Measurements from ENCODE around the gene CTNNA1. TPM values are rescaled to one million over a fixed set of nuclear protein-coding genes. Genes with fewer than 3 reads are reported as not detected.

The CTNNA1 gene
- total RNA-seq, 1 donor, result 327 TPM

DNA sequence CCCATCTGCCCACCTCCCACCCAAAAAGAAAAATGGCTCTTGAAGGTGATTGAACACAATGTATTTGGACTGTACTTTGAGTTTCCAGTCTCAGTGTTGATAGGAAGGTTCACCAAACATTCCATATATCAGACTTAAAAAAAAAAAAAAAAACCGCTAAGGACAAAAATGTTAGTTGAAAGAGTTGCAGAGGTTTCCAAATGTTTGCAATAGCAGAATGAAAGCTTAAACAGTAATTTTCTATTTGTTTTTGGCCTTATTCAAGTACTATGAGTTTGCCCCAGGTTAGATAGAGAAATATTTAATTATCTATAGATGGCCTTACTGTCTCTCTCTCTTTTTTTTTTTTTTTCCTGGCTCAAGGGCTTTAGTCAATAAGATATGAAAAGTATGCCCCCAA, 115.8 kb downstream of the CTNNA1 start:
- no peak overlapping the region for H3K4me3 ChIP-seq (ENCODE audit: low read depth, low read length)
- TF ChIP-seq, protein P1, sequence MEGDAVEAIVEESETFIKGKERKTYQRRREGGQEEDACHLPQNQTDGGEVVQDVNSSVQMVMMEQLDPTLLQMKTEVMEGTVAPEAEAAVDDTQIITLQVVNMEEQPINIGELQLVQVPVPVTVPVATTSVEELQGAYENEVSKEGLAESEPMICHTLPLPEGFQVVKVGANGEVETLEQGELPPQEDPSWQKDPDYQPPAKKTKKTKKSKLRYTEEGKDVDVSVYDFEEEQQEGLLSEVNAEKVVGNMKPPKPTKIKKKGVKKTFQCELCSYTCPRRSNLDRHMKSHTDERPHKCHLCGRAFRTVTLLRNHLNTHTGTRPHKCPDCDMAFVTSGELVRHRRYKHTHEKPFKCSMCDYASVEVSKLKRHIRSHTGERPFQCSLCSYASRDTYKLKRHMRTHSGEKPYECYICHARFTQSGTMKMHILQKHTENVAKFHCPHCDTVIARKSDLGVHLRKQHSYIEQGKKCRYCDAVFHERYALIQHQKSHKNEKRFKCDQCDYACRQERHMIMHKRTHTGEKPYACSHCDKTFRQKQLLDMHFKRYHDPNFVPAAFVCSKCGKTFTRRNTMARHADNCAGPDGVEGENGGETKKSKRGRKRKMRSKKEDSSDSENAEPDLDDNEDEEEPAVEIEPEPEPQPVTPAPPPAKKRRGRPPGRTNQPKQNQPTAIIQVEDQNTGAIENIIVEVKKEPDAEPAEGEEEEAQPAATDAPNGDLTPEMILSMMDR (IDR thresholded peaks at IDR 0.05; ENCODE audit: insufficient read depth, low read length), result no peak
- no peak for DNase-seq (ENCODE audit: low read depth)

DNA sequence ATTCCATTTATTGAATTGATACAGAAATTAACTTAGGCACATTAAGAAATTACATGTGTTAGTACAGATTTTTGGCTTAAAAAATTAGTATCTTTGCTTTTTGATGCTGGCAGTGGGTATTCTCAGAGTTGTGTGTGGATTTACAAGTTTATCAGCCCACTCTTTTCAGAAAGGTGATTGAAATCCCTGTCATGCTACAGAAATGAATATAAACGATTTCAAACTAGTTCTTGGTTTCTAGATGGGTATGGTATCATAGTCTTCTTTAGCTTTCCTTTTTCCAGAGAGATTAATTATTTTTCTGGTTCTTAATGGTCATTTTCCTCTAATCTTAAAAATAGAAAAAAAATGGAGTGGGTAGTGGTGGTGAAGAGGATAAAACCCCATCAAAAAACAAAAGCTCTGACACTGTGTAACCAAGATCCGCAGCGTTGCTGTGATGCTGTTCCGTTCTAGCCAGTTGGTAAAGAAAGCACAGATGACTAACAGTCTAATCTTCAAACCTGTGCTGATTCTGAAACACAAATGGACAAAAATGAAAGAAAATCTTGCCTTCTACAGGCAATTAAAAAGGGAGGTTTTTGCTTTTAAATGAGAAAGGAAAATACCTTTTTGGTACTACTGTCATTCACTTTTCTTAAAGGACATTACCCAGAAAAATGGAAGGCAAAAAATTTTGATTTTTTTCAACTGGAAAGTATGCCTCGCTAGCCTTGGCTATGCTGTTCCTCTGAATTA, 116.7 kb downstream of the CTNNA1 start:
- TF ChIP-seq, protein P1 (IDR thresholded peaks at IDR 0.05; ENCODE audit: insufficient read depth, low read length), result no peak
- peak; percentile 60 for DNase-seq (ENCODE audit: low read depth)

DNA sequence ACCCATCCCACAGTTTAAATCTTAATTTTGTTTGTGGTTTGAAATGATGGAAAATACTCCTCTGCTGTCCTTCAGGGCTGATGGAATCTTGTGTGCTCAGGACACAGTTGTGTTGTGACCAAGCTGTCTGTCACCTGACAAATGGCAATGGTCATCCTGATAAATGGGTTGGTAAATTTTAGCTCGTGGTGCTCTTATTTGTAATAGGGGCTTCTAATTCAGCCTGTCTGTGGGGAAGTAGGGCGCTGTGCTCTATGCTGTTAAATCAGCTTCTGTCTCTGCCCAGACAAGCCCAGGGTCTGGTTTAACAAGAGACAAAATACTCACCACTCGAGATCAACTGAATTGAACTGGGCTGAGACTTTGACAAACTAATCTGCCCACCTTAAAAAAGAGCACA, 117.4 kb downstream of the CTNNA1 start:
- DNase-seq (ENCODE audit: low read depth), result no peak
- TF ChIP-seq, protein P1 (IDR thresholded peaks at IDR 0.05; ENCODE audit: insufficient read depth, low read length), result no peak
- H3K4me3 ChIP-seq (ENCODE audit: low read depth, low read length), result peak overlapping the region; percentile 11

More for the DNA sequence above, 116.7 kb downstream of the CTNNA1 start:
- H3K4me3 ChIP-seq (ENCODE audit: low read depth, low read length), result peak overlapping the region; percentile 11

DNA sequence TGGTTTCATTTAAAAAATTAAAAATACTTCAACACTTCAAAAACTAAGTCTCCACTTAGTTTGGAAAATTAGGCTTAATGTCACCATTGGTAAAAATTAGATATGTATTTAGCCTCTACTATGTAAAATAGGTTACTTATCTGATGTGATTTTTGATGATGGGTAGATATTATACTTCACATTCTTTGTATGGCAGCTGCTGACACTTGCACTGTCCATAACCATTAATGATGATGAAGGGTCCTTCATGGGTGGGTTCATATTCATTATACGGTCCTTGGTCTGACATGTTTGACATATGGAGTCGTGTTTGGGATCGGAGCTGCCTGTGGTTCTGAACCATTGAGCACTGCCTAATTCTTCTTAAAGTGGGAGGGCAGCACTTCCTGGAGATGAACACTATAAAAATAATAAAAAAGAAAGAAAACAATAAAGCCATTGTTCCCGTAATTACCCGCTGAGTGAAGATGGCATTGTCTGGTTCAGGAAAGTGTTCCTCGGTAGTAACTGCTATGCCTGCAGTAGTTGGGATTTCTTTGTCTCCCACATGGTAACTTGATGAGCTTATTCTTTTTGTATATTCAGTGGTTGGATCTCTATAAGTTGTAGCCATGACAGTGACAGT, 119.7 kb downstream of the CTNNA1 start:
- H3K4me3 ChIP-seq (ENCODE audit: low read depth, low read length), result no peak overlapping the region
- DNase-seq (ENCODE audit: low read depth), result no peak
- TF ChIP-seq, protein P1 (IDR thresholded peaks at IDR 0.05; ENCODE audit: insufficient read depth, low read length), result no peak

DNA sequence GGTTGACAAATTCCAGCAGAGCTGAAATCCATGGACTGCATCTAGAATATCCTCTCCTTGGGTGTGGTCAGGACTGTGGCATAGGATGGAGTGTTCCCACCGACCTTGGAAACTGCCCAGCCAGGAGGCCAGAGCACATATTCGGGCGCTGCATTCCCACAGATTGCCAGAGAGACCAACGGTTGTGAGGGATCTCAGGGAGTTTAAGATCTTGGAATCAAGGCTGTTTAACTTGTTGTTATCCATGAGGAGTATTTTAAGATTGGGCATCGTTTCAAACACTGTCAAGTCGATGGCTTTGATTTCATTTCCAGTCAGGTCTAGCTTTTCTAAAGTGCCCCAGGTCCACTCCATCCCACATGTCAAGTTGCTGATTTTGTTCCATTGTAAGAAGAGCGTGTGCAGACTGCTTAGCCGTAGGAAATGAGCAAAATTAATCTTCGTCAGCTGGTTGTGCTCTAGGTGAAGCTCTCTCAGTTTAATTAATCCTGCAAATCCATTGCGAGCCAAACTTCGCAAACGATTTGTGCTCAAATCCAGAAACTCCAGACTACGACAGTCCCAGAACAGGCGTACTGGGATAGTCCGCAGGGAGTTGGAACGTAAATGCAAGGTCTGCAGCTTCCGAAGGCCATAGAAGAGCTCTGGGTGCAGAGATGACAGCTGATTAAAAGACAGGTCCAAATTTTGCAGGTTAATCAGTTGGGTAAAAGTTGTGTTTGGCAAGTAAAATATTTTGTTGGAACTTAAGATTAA, 120.4 kb downstream of the CTNNA1 start:
- no peak overlapping the region for H3K4me3 ChIP-seq (ENCODE audit: low read depth, low read length)
- DNase-seq (ENCODE audit: low read depth), result no peak
- TF ChIP-seq, protein P1 (IDR thresholded peaks at IDR 0.05; ENCODE audit: insufficient read depth, low read length), result no peak

DNA sequence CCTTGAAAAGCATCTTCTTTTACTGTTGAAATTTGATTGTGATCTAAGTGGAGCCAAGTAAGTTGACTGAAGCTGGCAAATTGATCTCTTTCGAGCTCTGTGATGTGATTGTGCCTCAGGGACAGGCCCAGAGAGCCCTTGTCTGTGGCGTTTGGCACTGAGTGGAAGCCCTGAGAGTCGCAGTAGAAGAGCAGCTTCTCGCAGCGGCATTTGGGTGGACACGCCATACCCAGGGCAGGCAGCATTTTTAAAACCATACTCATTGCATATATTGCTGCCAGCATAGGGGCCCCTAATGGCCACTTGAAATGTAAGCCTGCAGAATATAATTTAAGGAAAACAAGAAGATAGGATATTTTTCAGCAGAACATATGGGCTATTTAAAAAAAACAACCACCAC, 121.0 kb downstream of the CTNNA1 start:
- H3K4me3 ChIP-seq (ENCODE audit: low read depth, low read length), result peak overlapping the region; percentile 60
- TF ChIP-seq, protein P1 (IDR thresholded peaks at IDR 0.05; ENCODE audit: insufficient read depth, low read length), result no peak
- DNase-seq (ENCODE audit: low read depth), result peak; percentile 26
